Measurements from ENCODE around the gene PDE4D. TPM values are rescaled to one million over a fixed set of nuclear protein-coding genes. Genes with fewer than 3 reads are reported as not detected.

Gene PDE4D
- total RNA-seq, 6 experiments from 2014 or later, result 1.6 to 10.3 (median 5.6) TPM

GRCh38 chr5:59558501-59558900 lies 335.0 kb downstream of the PDE4D start:
- DNase-seq (no peak), ATAC-seq (no peak)
- H3K27me3 ChIP-seq, result no peaks in the 10 kb centered on the region
- H3K4me1 ChIP-seq, result peaks cover 0 to 10% (median 0%) of the 10 kb centered on the region in 4 donors
- no peak overlapping the region for H3K27ac ChIP-seq
- TF ChIP-seq POLR2A (IDR thresholded peaks at IDR 0.05), result no peak
- no peak for TF ChIP-seq CTCF (IDR thresholded peaks at IDR 0.05)
- H3K36me3 ChIP-seq, result no peaks in the 10 kb centered on the region
- no peaks in the 10 kb centered on the region for H3K9me3 ChIP-seq
- WGBS (ENCODE audit: insufficient coverage, low coverage, low lambda C conversion rate, missing lambda C conversion rate), result 100% methylated on average over 1 of the region's 1 CpG
- no peak overlapping the region for H3K4me3 ChIP-seq
- intact Hi-C loops (cut with DNase I), result no loop called here

GRCh38 chr5:59557572-59557971 lies 336.0 kb downstream of the PDE4D start:
- H3K27me3 ChIP-seq, result no peaks in the 10 kb centered on the region
- intact Hi-C loops (cut with DNase I), result no loop called here
- H3K27ac ChIP-seq, result no peak overlapping the region
- DNase-seq, result no peak
- no peaks in the 10 kb centered on the region for H3K36me3 ChIP-seq
- no peak for ATAC-seq
- no peak overlapping the region for H3K4me3 ChIP-seq
- no peak for TF ChIP-seq CTCF (IDR thresholded peaks at IDR 0.05)
- no peaks in the 10 kb centered on the region for H3K9me3 ChIP-seq
- H3K4me1 ChIP-seq, result peaks cover 0 to 10% (median 0%) of the 10 kb centered on the region in 4 donors

GRCh38 chr5:59555596-59555995 lies 337.9 kb downstream of the PDE4D start:
- Histone ChIP-seq H3K4me3 (no peak overlapping the region), H3K27ac (no peak overlapping the region), H3K4me1 (peaks cover 0 to 10% (median 0%) of the 10 kb centered on the region in 4 donors), H3K9me3 (no peaks in the 10 kb centered on the region), H3K36me3 (no peaks in the 10 kb centered on the region), H3K27me3 (no peaks in the 10 kb centered on the region)
- DNase-seq, result no peak
- 76% methylated on average over 3 of the region's 3 CpGs for WGBS (ENCODE audit: insufficient coverage, low coverage, low lambda C conversion rate, missing lambda C conversion rate)
- intact Hi-C loops (cut with DNase I), result no loop called here
- TF ChIP-seq POLR2A (IDR thresholded peaks at IDR 0.05), result no peak
- no peak for TF ChIP-seq CTCF (IDR thresholded peaks at IDR 0.05)
- no peak for ATAC-seq

GRCh38 chr5:59554501-59554900 lies 339.0 kb downstream of the PDE4D start:
- no peak overlapping the region for H3K4me3 ChIP-seq
- intact Hi-C loops (cut with DNase I), result no loop called here

GRCh38 chr5:59553992-59554391 lies 339.5 kb downstream of the PDE4D start:
- Histone ChIP-seq H3K36me3 (no peaks in the 10 kb centered on the region), H3K4me1 (peaks cover 0 to 11% (median 0%) of the 10 kb centered on the region in 4 donors), H3K27ac (no peak overlapping the region), H3K27me3 (no peaks in the 10 kb centered on the region), H3K4me3 (no peak overlapping the region), H3K9me3 (no peaks in the 10 kb centered on the region)
- DNase-seq (no peak), ATAC-seq (no peak)
- TF ChIP-seq CTCF (IDR thresholded peaks at IDR 0.05) (no peak), POLR2A (IDR thresholded peaks at IDR 0.05) (no peak)
- intact Hi-C loops (cut with DNase I), result no loop called here

More at GRCh38 chr5:59554501-59554900, 339.0 kb downstream of the PDE4D start:
- DNase-seq (no peak), ATAC-seq (no peak)
- Histone ChIP-seq H3K27ac (no peak overlapping the region), H3K9me3 (no peaks in the 10 kb centered on the region), H3K4me1 (peaks cover 0 to 11% (median 0%) of the 10 kb centered on the region in 4 donors), H3K36me3 (no peaks in the 10 kb centered on the region), H3K27me3 (no peaks in the 10 kb centered on the region)
- 88% methylated on average over 4 of the region's 4 CpGs for WGBS (ENCODE audit: insufficient coverage, low coverage, low lambda C conversion rate, missing lambda C conversion rate)
- no peak for TF ChIP-seq POLR2A (IDR thresholded peaks at IDR 0.05)

Measured in right lobe of liver (tissue), 6 donors.